ENCODE measurements around the gene DSCAML1. TPM values are rescaled to one million over a fixed set of nuclear protein-coding genes. Genes with fewer than 3 reads are reported as not detected.

Gene DSCAML1
- total and polyA plus RNA-seq, 5 donors from 2014 or later: 0.08 to 1.6 (median 0.30) TPM; not detected in 1

DNA sequence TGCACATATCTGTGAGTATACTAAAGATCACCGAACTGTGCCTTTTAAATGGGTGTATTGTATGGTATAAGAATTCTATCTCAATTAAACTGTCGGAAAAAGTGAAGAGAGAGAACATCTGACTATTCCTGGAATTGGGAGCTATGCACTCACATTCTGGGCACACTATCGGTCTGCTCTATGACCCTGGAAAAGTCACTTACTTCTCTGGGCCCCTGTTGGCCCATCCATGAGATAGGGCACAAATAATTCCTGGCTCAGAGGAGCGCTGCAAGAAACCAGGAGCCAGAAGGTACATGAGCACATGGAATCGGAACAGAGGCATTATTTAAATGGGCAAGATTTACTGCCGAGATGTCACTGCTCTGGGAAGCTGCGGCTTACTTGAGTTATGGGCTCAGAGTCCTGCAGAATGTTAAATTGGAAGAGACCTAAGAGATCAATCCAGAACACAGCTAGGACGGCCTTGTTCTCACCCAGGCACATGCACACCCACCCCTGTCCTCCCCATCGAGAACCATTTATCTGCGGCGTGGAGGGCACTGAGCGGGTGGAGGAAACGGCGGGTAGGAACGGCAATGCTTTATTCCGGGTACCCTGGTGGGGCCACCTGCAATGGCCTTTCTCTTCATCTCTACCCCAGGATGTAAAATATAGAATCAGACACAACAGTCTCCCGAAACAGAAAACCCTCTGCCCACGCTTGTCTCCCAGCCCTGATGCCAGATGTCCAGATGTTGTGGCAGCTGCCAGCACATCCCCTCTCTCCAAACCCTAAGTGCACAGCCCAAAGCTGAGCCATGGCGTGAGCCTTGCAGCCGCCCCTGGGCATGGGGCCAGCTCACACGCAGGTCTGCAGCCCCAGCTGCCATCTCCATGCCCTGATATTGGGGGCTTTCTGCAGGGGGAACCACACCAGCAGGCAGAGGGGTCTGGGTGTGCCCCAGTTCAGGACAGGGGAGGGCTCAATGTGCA, 142.4 kb downstream of the DSCAML1 start:
- no peak overlapping the region for H3K27ac Mint-ChIP-seq
- no peak overlapping the region for H3K4me3 ChIP-seq (ENCODE audit: low read depth, low read length)
- H3K4me3 Mint-ChIP-seq: no peak overlapping the region
- DNase-seq (no peak), ATAC-seq (ENCODE audit: low read depth in 2 of 2) (no peak)
- no peaks in the 10 kb centered on the region for H3K27me3 ChIP-seq (ENCODE audit: control insufficient read depth, insufficient read depth, low read length)
- no peaks in the 10 kb centered on the region for H3K36me3 Mint-ChIP-seq
- no peaks in the 10 kb centered on the region for H3K4me1 ChIP-seq (ENCODE audit: control insufficient read depth, insufficient read depth, low read length, poor library complexity, severe bottlenecking)
- no peaks in the 10 kb centered on the region for H3K36me3 ChIP-seq (ENCODE audit: control insufficient read depth, insufficient read depth, low read length)
- no peak overlapping the region for H3K27ac ChIP-seq (ENCODE audit: insufficient read depth, low read length, poor library complexity, severe bottlenecking)
- no peaks in the 10 kb centered on the region for H3K4me1 Mint-ChIP-seq
- peaks cover 6% of the 10 kb centered on the region for H3K27me3 Mint-ChIP-seq
- no peaks in the 10 kb centered on the region for H3K9me3 ChIP-seq (ENCODE audit: control insufficient read depth in 2 of 2, low read length in 2 of 2)
- H3K9me3 Mint-ChIP-seq: no peaks in the 10 kb centered on the region

- H3K4me1 ChIP-seq (ENCODE audit: control insufficient read depth, insufficient read depth, low read length, poor library complexity, severe bottlenecking): no peaks in the 10 kb centered on the region
- Mint-ChIP-seq H3K9me3 (peaks cover 0 to 2% (median 0%) of the 10 kb centered on the region in 7 donors), H3K4me3 (no peak overlapping the region), H3K27me3 (no peaks in the 10 kb centered on the region), H3K36me3 (no peaks in the 10 kb centered on the region), H3K4me1 (no peaks in the 10 kb centered on the region), H3K27ac (no peak overlapping the region)
- H3K27me3 ChIP-seq (ENCODE audit: control insufficient read depth, insufficient read depth, low read length): no peaks in the 10 kb centered on the region
- ATAC-seq (ENCODE audit: low read depth in 2 of 2) (no peak), DNase-seq (no peak)
- H3K27ac ChIP-seq (ENCODE audit: insufficient read depth, low read length, poor library complexity, severe bottlenecking): no peak overlapping the region
- no peaks in the 10 kb centered on the region for H3K36me3 ChIP-seq (ENCODE audit: control insufficient read depth, insufficient read depth, low read length)
- no peak overlapping the region for H3K4me3 ChIP-seq (ENCODE audit: low read depth, low read length)
- H3K9me3 ChIP-seq (ENCODE audit: control insufficient read depth in 2 of 2, low read length in 2 of 2): no peaks in the 10 kb centered on the region
Measured at GRCh38 chr11:117652521-117652920, 144.5 kb downstream of the DSCAML1 start.

GRCh38 chr11:117649296-117650055, 147.5 kb downstream of the DSCAML1 start:
- no peak overlapping the region for H3K27ac ChIP-seq (ENCODE audit: insufficient read depth, low read length, poor library complexity, severe bottlenecking)
- H3K4me3 Mint-ChIP-seq: no peak overlapping the region
- H3K4me3 ChIP-seq (ENCODE audit: low read depth, low read length): no peak overlapping the region
- no peak for ATAC-seq (ENCODE audit: low read depth in 2 of 2)
- H3K36me3 ChIP-seq (ENCODE audit: control insufficient read depth, insufficient read depth, low read length): no peaks in the 10 kb centered on the region
- H3K36me3 Mint-ChIP-seq: no peaks in the 10 kb centered on the region
- H3K27ac Mint-ChIP-seq: no peak overlapping the region
- peaks cover 0 to 3% (median 0%) of the 10 kb centered on the region in 7 donors for H3K9me3 Mint-ChIP-seq
- no peaks in the 10 kb centered on the region for H3K27me3 ChIP-seq (ENCODE audit: control insufficient read depth, insufficient read depth, low read length)
- H3K9me3 ChIP-seq (ENCODE audit: control insufficient read depth in 2 of 2, low read length in 2 of 2): no peaks in the 10 kb centered on the region
- no peaks in the 10 kb centered on the region for H3K4me1 ChIP-seq (ENCODE audit: control insufficient read depth, insufficient read depth, low read length, poor library complexity, severe bottlenecking)
- no peak for DNase-seq
- H3K27me3 Mint-ChIP-seq: no peaks in the 10 kb centered on the region
- no peaks in the 10 kb centered on the region for H3K4me1 Mint-ChIP-seq

DNA sequence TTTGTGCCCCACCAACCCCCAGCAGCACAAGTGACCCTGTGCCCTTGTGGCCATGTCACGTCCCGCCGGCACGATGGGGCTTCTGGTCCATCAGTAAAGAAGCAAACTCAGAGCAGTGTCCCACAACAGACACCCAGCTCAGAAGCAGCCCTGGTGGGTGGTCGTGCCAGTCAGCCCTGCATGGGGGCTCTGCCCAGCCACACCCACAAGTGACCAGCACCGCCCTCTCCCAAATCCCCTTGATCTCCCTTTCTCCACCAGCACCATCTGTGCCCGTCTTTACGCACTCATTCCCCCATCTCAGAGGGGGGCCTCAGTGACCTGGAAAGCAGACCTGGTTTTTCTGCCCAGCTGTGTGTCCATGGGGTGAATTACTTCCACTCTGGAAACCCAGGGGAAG, 149.1 kb downstream of the DSCAML1 start:
- DNase-seq: no peak
- H3K27ac Mint-ChIP-seq: no peak overlapping the region
- no peaks in the 10 kb centered on the region for H3K36me3 ChIP-seq (ENCODE audit: control insufficient read depth, insufficient read depth, low read length)
- H3K4me1 ChIP-seq (ENCODE audit: control insufficient read depth, insufficient read depth, low read length, poor library complexity, severe bottlenecking): no peaks in the 10 kb centered on the region
- H3K4me3 Mint-ChIP-seq: no peak overlapping the region
- H3K4me1 Mint-ChIP-seq: no peaks in the 10 kb centered on the region
- peaks cover 0 to 4% (median 0%) of the 10 kb centered on the region in 7 donors for H3K9me3 Mint-ChIP-seq
- no peaks in the 10 kb centered on the region for H3K36me3 Mint-ChIP-seq
- H3K4me3 ChIP-seq (ENCODE audit: low read depth, low read length): no peak overlapping the region
- H3K9me3 ChIP-seq (ENCODE audit: control insufficient read depth in 2 of 2, low read length in 2 of 2): no peaks in the 10 kb centered on the region
- no peak for ATAC-seq (ENCODE audit: low read depth in 2 of 2)
- no peaks in the 10 kb centered on the region for H3K27me3 ChIP-seq (ENCODE audit: control insufficient read depth, insufficient read depth, low read length)
- no peak overlapping the region for H3K27ac ChIP-seq (ENCODE audit: insufficient read depth, low read length, poor library complexity, severe bottlenecking)
- no peaks in the 10 kb centered on the region for H3K27me3 Mint-ChIP-seq

DNA sequence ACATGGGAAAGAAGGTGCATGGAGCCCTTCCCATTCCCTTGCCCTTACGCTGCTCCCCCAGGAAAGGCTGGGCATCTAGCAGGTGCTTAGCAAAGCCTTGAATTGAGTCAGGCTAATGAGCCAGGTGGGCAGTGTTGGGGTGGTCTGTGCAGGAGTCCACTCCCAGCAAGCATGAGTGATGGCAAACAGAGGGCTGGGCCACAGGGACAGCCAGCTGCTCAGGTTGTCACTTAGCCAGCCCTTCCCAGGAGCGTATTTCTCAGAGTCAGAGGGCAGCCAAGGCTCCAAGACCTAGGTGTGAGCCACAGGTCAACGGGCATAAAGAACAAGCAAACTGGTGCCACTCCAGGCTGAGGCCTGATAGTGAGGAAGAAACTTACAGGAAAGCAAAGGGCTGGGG, 149.8 kb downstream of the DSCAML1 start:
- Histone ChIP-seq H3K9me3 (ENCODE audit: control insufficient read depth in 2 of 2, low read length in 2 of 2) (no peaks in the 10 kb centered on the region), H3K27me3 (ENCODE audit: control insufficient read depth, insufficient read depth, low read length) (no peaks in the 10 kb centered on the region), H3K4me1 (ENCODE audit: control insufficient read depth, insufficient read depth, low read length, poor library complexity, severe bottlenecking) (no peaks in the 10 kb centered on the region), H3K4me3 (ENCODE audit: low read depth, low read length) (no peak overlapping the region), H3K27ac (ENCODE audit: insufficient read depth, low read length, poor library complexity, severe bottlenecking) (no peak overlapping the region), H3K36me3 (ENCODE audit: control insufficient read depth, insufficient read depth, low read length) (no peaks in the 10 kb centered on the region)
- ATAC-seq (ENCODE audit: low read depth in 2 of 2): no peak
- Mint-ChIP-seq H3K27ac (no peak overlapping the region), H3K27me3 (no peaks in the 10 kb centered on the region), H3K4me3 (no peak overlapping the region), H3K9me3 (peaks cover 0 to 4% (median 0%) of the 10 kb centered on the region in 7 donors), H3K36me3 (no peaks in the 10 kb centered on the region), H3K4me1 (no peaks in the 10 kb centered on the region)
- no peak for DNase-seq

- no peaks in the 10 kb centered on the region for H3K36me3 ChIP-seq (ENCODE audit: control insufficient read depth, insufficient read depth, low read length)
- H3K4me3 Mint-ChIP-seq: no peak overlapping the region
- no peaks in the 10 kb centered on the region for H3K36me3 Mint-ChIP-seq
- no peaks in the 10 kb centered on the region for H3K27me3 ChIP-seq (ENCODE audit: control insufficient read depth, insufficient read depth, low read length)
- ATAC-seq (ENCODE audit: low read depth in 2 of 2) (no peak), DNase-seq (no peak)
- H3K27ac ChIP-seq (ENCODE audit: insufficient read depth, low read length, poor library complexity, severe bottlenecking): no peak overlapping the region
- H3K27me3 Mint-ChIP-seq: no peaks in the 10 kb centered on the region
- H3K4me3 ChIP-seq (ENCODE audit: low read depth, low read length): no peak overlapping the region
- no peaks in the 10 kb centered on the region for H3K4me1 ChIP-seq (ENCODE audit: control insufficient read depth, insufficient read depth, low read length, poor library complexity, severe bottlenecking)
- no peaks in the 10 kb centered on the region for H3K4me1 Mint-ChIP-seq
- no peak overlapping the region for H3K27ac Mint-ChIP-seq
- peaks cover 0 to 4% (median 0%) of the 10 kb centered on the region in 7 donors for H3K9me3 Mint-ChIP-seq
- H3K9me3 ChIP-seq (ENCODE audit: control insufficient read depth in 2 of 2, low read length in 2 of 2): no peaks in the 10 kb centered on the region
Measured at GRCh38 chr11:117646411-117646810, 150.6 kb downstream of the DSCAML1 start.

DNA sequence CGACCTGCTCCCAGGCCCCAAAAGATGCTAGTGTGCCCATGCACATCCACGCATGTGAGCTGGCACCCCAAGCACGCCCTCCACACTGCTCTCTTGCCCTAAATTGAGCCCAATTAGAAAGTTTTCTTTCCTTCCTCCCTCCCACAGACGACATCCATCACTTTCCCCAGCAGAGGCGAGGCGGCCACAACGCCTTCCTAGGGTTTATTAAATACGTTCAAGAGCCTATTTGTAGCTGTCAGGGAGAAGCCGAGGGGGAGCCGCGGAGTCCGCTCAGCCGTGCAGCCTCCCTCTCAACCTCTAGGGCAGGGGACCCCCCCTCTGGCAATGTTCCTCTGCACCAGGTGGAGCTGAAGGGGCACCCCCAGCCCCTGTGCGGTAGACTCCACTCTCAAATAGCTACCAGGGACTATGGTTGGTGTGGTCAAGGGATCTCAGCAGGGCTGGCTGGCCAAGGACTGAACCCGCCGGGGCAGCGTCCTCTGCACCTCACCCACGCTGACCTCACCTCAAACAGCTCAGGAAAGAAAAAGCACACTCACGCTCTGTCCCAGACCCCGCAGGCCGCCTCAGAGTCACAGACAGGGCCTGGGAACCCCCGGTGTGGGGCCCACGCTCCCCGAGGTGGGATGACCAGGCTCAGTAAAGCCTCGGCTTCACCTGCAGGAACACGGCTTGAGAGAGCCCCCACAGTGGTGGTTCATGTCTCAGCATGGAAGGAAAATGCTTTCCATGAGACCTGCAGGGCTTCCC, 152.4 kb downstream of the DSCAML1 start:
- Histone ChIP-seq H3K4me1 (ENCODE audit: control insufficient read depth, insufficient read depth, low read length, poor library complexity, severe bottlenecking) (no peaks in the 10 kb centered on the region), H3K27ac (ENCODE audit: insufficient read depth, low read length, poor library complexity, severe bottlenecking) (no peak overlapping the region), H3K9me3 (ENCODE audit: control insufficient read depth in 2 of 2, low read length in 2 of 2) (no peaks in the 10 kb centered on the region), H3K27me3 (ENCODE audit: control insufficient read depth, insufficient read depth, low read length) (no peaks in the 10 kb centered on the region), H3K36me3 (ENCODE audit: control insufficient read depth, insufficient read depth, low read length) (no peaks in the 10 kb centered on the region), H3K4me3 (ENCODE audit: low read depth, low read length) (no peak overlapping the region)
- H3K27me3 Mint-ChIP-seq: no peaks in the 10 kb centered on the region
- H3K4me1 Mint-ChIP-seq: no peaks in the 10 kb centered on the region
- no peak overlapping the region for H3K4me3 Mint-ChIP-seq
- no peak for ATAC-seq (ENCODE audit: low read depth in 2 of 2)
- DNase-seq: no peak
- H3K36me3 Mint-ChIP-seq: no peaks in the 10 kb centered on the region
- peak overlapping the region in 1 of 3 donors; percentile 20 for H3K27ac Mint-ChIP-seq
- H3K9me3 Mint-ChIP-seq: peaks cover 0 to 4% (median 0%) of the 10 kb centered on the region in 7 donors
